ENCODE results near the gene TTC4.

TTC4 gene

GRCh38 chr1:54786778-54787177 is 71.1 kb downstream of the TTC4 start:
- no peak for DNase-seq

GRCh38 chr1:54787604-54788003 is 71.9 kb downstream of the TTC4 start:
- DNase-seq: no peak

GRCh38 chr1:54788459-54788858 is 72.8 kb downstream of the TTC4 start:
- no peak for DNase-seq

- DNase-seq: no peak
Measured at GRCh38 chr1:54791880-54792522, 76.3 kb downstream of the TTC4 start.
